HepG2 (cell line): ENCODE data around the gene FAM222B. TPM values are rescaled to one million over a fixed set of nuclear protein-coding genes. Genes with fewer than 3 reads are reported as not detected.
A peak's percentile ranks its signal among the peaks of the same experiment; 100 is the strongest.

Experiments
- ARHGAP35 ChIP-seq: sonication (generic); formaldehyde crosslinking; IDR thresholded peaks from 2 replicates; pipeline ENCODE4 v1.9.0; 2022; ENCODE audit warnings: mild to moderate bottlenecking, inconsistent platforms, moderate library complexity, missing genetic modification reagents, borderline replicate concordance
- ATF7-NPFF ChIP-seq: sonication (generic); formaldehyde crosslinking; IDR thresholded peaks from 2 replicates; pipeline ENCODE4 v1.8.1; 2023; ENCODE audit warnings: mild to moderate bottlenecking, low read depth, missing genetic modification reagents, moderate library complexity
- BORCS8-MEF2B ChIP-seq: sonication (generic); formaldehyde crosslinking; IDR thresholded peaks from 2 replicates; pipeline ENCODE4 v1.8.0; 2022; ENCODE audit warnings: mild to moderate bottlenecking, missing genetic modification reagents
- CENPX ChIP-seq: sonication (generic); formaldehyde crosslinking; IDR thresholded peaks from 2 replicates; pipeline ENCODE4 v1.9.0; 2021; ENCODE audit warnings: mild to moderate bottlenecking, missing genetic modification reagents, moderate library complexity
- DMAP1 ChIP-seq: IDR thresholded peaks from 2 replicates; pipeline ENCODE4 v1.6.1; 2016
- DR1 ChIP-seq: sonication (generic); formaldehyde crosslinking; IDR thresholded peaks from 2 replicates; pipeline ENCODE4 v1.8.0; 2021; ENCODE audit warnings: mild to moderate bottlenecking, missing genetic modification reagents, inconsistent platforms
- FOXA3 ChIP-seq: IDR thresholded peaks from 2 replicates; pipeline ENCODE4 v1.6.1; 2016; ENCODE audit warnings: missing genetic modification reagents, missing compliant biosample characterization
- HIVEP1 ChIP-seq: sonication (generic); formaldehyde crosslinking; IDR thresholded peaks from 2 replicates; pipeline ENCODE4 v1.4.0; 2020; ENCODE audit warnings: mild to moderate bottlenecking, missing genetic modification reagents
- MEIS2 ChIP-seq: sonication (generic); formaldehyde crosslinking; IDR thresholded peaks from 2 replicates; pipeline ENCODE4 v1.9.0; 2021; ENCODE audit warnings: mild to moderate bottlenecking, missing genetic modification reagents
- MLLT10 ChIP-seq: sonication (generic); formaldehyde crosslinking; IDR thresholded peaks from 2 replicates; pipeline ENCODE4 v1.4.0; 2020; ENCODE audit warnings: missing genetic modification reagents
- NCOA5 ChIP-seq: sonication (generic); formaldehyde crosslinking; IDR thresholded peaks from 2 replicates; pipeline ENCODE4 v1.4.0; 2020; ENCODE audit warnings: missing genetic modification reagents
- NFE2L1 ChIP-seq: sonication (generic); formaldehyde crosslinking; IDR thresholded peaks from 2 replicates; pipeline ENCODE4 v1.4.0; 2020; ENCODE audit warnings: missing genetic modification reagents, mild to moderate bottlenecking, borderline replicate concordance
- PLSCR1 ChIP-seq: sonication (generic); formaldehyde crosslinking; IDR thresholded peaks from 2 replicates; pipeline ENCODE4 v1.5.0; 2020; ENCODE audit warnings: missing genetic modification reagents, mild to moderate bottlenecking, borderline replicate concordance
- PRPF4 ChIP-seq: fragments of 200-400 bp; formaldehyde crosslinking; IDR thresholded peaks from 2 replicates; pipeline ENCODE4 v1.6.1; 2016; ENCODE audit warnings: low read length, low read depth; ENCODE audit not compliant: poor library complexity, severe bottlenecking
- SMC3 ChIP-seq: IDR thresholded peaks from 2 replicates; pipeline ENCODE4 v1.6.1; 2011; ENCODE audit warnings: low read length, improper control_type of control experiment
- U2AF1 ChIP-seq: fragments of 200-400 bp; formaldehyde crosslinking; optimal IDR thresholded peaks from 2 replicates; pipeline ENCODE3; 2017; ENCODE audit warnings: mild to moderate bottlenecking, low read depth, low read length
- ZBTB14 ChIP-seq: sonication (generic); formaldehyde crosslinking; IDR thresholded peaks from 2 replicates; pipeline ENCODE4 v1.4.0; 2020; ENCODE audit warnings: missing genetic modification reagents
- ZNF615 ChIP-seq: sonication (generic); formaldehyde crosslinking; IDR thresholded peaks from 2 replicates; pipeline ENCODE4 v1.5.0; 2020; ENCODE audit warnings: mild to moderate bottlenecking, missing genetic modification reagents, borderline replicate concordance
- ZNF878 ChIP-seq: sonication (generic); formaldehyde crosslinking; IDR thresholded peaks from 2 replicates; pipeline ENCODE4 v1.8.1; 2023; ENCODE audit warnings: mild to moderate bottlenecking, missing genetic modification reagents, moderate library complexity
- ZNF891 ChIP-seq: sonication (generic); formaldehyde crosslinking; IDR thresholded peaks from 2 replicates; pipeline ENCODE4 v1.5.0; 2020; ENCODE audit warnings: mild to moderate bottlenecking, missing genetic modification reagents
- polyA plus RNA-seq, 8 experiments: library from polyadenylated mRNA; depleted of rRNA in 3 of 8; stranded (reverse) in 7 of 8; unstranded in 1 of 8; fragments of >200 nt; fragmentation: Illumina TruSeq in 4 of 8; extraction: Trizol in 4 of 8; gene quantifications; 2 replicates each; pipeline versions ENCODE4 v1.2.1 to v1.2.3, GENCODE V29; 2011 to 2016; ENCODE audit warnings: low read depth in 4 of 8, missing spikeins in 1 of 8, mixed read lengths in 1 of 8; ENCODE audit not compliant: insufficient read depth in 1 of 8
- total RNA-seq, 5 experiments: library from RNA; depleted of rRNA; stranded (reverse); fragments of >200 nt; fragmentation: Illumina TruSeq; extraction: Trizol; gene quantifications; 2 replicates each; pipeline ENCODE4 v1.2.3, GENCODE V29; 2016; ENCODE audit warnings: low read depth in 1 of 5
- TF ChIP-seq, protein P1 (sequence below): sonication (generic); formaldehyde crosslinking; IDR thresholded peaks from 2 replicates; pipeline ENCODE4 v1.8.1; 2023; ENCODE audit warnings: mild to moderate bottlenecking, inconsistent platforms, moderate library complexity, missing genetic modification reagents, borderline replicate concordance
- TF ChIP-seq, protein P2 (sequence below): sonication (generic); formaldehyde crosslinking; IDR thresholded peaks from 2 replicates; pipeline ENCODE4 v1.5.0; 2020; ENCODE audit warnings: mild to moderate bottlenecking, missing genetic modification reagents
- TF ChIP-seq, protein P3 (sequence below): IDR thresholded peaks from 2 replicates; pipeline ENCODE4 v1.6.1; 2016; ENCODE audit warnings: missing genetic modification reagents, missing compliant biosample characterization

Gene FAM222B
- total and polyA plus RNA-seq, 2 of the 13 experiments (the other 11 are each of a cell fraction or from before 2014, with no cell fraction given): 3.5 to 7.3 TPM

GRCh38 chr17:28854457-28855335, 12.1 kb upstream of the FAM222B start, which contains the start of gene ERAL1 (continued):
- no peak for TF ChIP-seq ZBTB14
- TF ChIP-seq NCOA5 (CRISPR knock-in tag): no peak
- TF ChIP-seq ZNF615: no peak
- TF ChIP-seq, protein P1, sequence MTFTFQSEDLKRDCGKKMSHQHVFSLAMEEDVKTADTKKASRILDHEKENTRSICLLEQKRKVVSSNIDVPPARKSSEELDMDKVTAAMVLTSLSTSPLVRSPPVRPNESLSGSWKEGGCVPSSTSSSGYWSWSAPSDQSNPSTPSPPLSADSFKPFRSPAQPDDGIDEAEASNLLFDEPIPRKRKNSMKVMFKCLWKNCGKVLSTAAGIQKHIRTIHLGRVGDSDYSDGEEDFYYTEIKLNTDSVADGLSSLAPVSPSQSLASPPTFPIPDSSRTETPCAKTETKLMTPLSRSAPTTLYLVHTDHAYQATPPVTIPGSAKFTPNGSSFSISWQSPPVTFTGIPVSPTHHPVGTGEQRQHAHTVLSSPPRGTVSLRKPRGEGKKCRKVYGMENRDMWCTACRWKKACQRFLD (CRISPR knock-in tag): peak; percentile 34; the same call in 1 of the 2 replicates
- peak; percentile 51; the same call in 1 of the 2 replicates for TF ChIP-seq MEIS2
- peak; percentile 34; the same call in 1 of the 2 replicates for TF ChIP-seq FOXA3
- TF ChIP-seq CENPX (CRISPR knock-in tag): no peak
- no peak for TF ChIP-seq SMC3
- no peak for TF ChIP-seq PRPF4
- TF ChIP-seq BORCS8-MEF2B (CRISPR knock-in tag): peak; percentile 49; the same call in 1 of the 2 replicates
- TF ChIP-seq MLLT10 (CRISPR knock-in tag): no peak
- TF ChIP-seq PLSCR1 (CRISPR knock-in tag): no peak
- TF ChIP-seq, protein P2, sequence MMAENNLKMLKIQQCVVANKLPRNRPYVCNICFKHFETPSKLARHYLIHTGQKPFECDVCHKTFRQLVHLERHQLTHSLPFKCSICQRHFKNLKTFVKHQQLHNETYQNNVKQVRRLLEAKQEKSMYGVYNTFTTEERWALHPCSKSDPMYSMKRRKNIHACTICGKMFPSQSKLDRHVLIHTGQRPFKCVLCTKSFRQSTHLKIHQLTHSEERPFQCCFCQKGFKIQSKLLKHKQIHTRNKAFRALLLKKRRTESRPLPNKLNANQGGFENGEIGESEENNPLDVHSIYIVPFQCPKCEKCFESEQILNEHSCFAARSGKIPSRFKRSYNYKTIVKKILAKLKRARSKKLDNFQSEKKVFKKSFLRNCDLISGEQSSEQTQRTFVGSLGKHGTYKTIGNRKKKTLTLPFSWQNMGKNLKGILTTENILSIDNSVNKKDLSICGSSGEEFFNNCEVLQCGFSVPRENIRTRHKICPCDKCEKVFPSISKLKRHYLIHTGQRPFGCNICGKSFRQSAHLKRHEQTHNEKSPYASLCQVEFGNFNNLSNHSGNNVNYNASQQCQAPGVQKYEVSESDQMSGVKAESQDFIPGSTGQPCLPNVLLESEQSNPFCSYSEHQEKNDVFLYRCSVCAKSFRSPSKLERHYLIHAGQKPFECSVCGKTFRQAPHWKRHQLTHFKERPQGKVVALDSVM: peak; percentile 68
- peak; percentile 58; the same call in 1 of the 2 replicates for TF ChIP-seq DR1 (CRISPR knock-in tag)
- no peak; the same call in 1 of the 2 replicates for TF ChIP-seq ZNF891 (CRISPR knock-in tag)
- TF ChIP-seq U2AF1: peak; percentile 80
- no peak for TF ChIP-seq ZNF878 (CRISPR knock-in tag)
- TF ChIP-seq NFE2L1 (CRISPR knock-in tag): no peak
- no peak for TF ChIP-seq ARHGAP35 (CRISPR knock-in tag)
- TF ChIP-seq DMAP1 (CRISPR knock-in tag): peak; percentile 87
- peak; percentile 45; the same call in 1 of the 2 replicates for TF ChIP-seq HIVEP1 (CRISPR knock-in tag)
- no peak for TF ChIP-seq ATF7-NPFF
- TF ChIP-seq, protein P3, sequence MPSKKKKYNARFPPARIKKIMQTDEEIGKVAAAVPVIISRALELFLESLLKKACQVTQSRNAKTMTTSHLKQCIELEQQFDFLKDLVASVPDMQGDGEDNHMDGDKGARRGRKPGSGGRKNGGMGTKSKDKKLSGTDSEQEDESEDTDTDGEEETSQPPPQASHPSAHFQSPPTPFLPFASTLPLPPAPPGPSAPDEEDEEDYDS (CRISPR knock-in tag): peak; percentile 50; the same call in 1 of the 2 replicates
